NCI-H1436 (cell line): ENCODE results near the gene IMMP2L.
"Not testable (repeated sequence)": the region's sequence is repeated elsewhere in the genome, so short reads cannot be mapped to it uniquely, and the experiment has no call there.

Experiments used
- DNase-seq: peaks from one replicate; lab custom pipeline; 2025; lab: John Stamatoyannopoulos, UW

The IMMP2L gene

GRCh38 chr7:111264111-111264868 lies 298.0 kb downstream of the IMMP2L start:
- no peak for DNase-seq

GRCh38 chr7:111262293-111263116 lies 299.8 kb downstream of the IMMP2L start:
- DNase-seq, result no peak

- DNase-seq, result no peak
These were observed 300.8 kb downstream of the IMMP2L start for GRCh38 chr7:111261496-111261895.

GRCh38 chr7:111259991-111260390 lies 302.3 kb downstream of the IMMP2L start:
- no peak for DNase-seq

GRCh38 chr7:111256391-111256790 lies 305.9 kb downstream of the IMMP2L start:
- no peak for DNase-seq

GRCh38 chr7:111255576-111255975 lies 306.7 kb downstream of the IMMP2L start:
- no peak for DNase-seq

GRCh38 chr7:111251365-111251764 lies 310.9 kb downstream of the IMMP2L start:
- not testable (repeated sequence) for DNase-seq

- DNase-seq, result not testable (repeated sequence)
These were observed 312.5 kb downstream of the IMMP2L start for GRCh38 chr7:111249807-111250206.

- DNase-seq, result no peak
These were observed 320.0 kb downstream of the IMMP2L start for GRCh38 chr7:111242141-111242755.

- no peak for DNase-seq
These were observed 321.9 kb downstream of the IMMP2L start for GRCh38 chr7:111240371-111240770.

- no peak for DNase-seq
These were observed 322.9 kb downstream of the IMMP2L start for GRCh38 chr7:111239437-111239836.

GRCh38 chr7:111238886-111239285 lies 323.4 kb downstream of the IMMP2L start:
- DNase-seq, result no peak

GRCh38 chr7:111235709-111236108 lies 326.6 kb downstream of the IMMP2L start:
- no peak for DNase-seq

- no peak for DNase-seq
These were observed 329.8 kb downstream of the IMMP2L start for GRCh38 chr7:111232249-111233084.

GRCh38 chr7:111229916-111230315 lies 332.4 kb downstream of the IMMP2L start:
- DNase-seq, result no peak

GRCh38 chr7:111229181-111229740 lies 333.0 kb downstream of the IMMP2L start:
- DNase-seq, result no peak

GRCh38 chr7:111228437-111228836 lies 333.9 kb downstream of the IMMP2L start:
- no peak for DNase-seq

GRCh38 chr7:111226800-111227199 lies 335.5 kb downstream of the IMMP2L start:
- no peak for DNase-seq

- no peak for DNase-seq
These were observed 337.7 kb downstream of the IMMP2L start for GRCh38 chr7:111224354-111225231.

- no peak for DNase-seq
These were observed 338.5 kb downstream of the IMMP2L start for GRCh38 chr7:111223802-111224253.
